ENCODE data around the gene TET2.

DNA sequence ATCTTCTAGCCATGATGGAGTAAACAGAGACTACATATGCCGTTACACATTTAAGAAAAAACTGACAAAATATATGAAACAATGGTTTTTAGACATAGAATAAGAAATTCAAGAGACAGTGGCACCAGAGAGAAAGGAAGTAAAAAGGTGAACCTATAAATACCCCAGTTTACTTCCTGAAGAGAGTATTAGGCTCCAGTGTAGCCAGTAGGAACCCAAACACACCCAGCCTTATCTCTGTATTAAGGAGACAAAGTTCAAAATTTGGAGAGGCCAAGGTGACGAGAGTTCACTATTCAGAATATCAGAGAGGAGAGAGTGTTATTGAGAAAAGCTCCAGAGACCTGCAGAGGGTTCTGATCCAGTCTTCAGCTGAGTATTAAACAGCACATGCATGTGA is 119.0 kb downstream of the TET2 start:
- TF ChIP-seq CTCF (conservative IDR thresholded peaks at IDR 0.05) (no peak), ZFX (IDR thresholded peaks at IDR 0.05) (no peak)

All from C4-2B (cell line).